H1 (cell line): ENCODE results near the gene TBC1D24. TPM values are rescaled to one million over a fixed set of nuclear protein-coding genes. Genes with fewer than 3 reads are reported as not detected.

Experiments used
- CTCF ChIA-PET: fragments of 300-600 bp; sonication (Branson Sonifier 250); formaldehyde crosslinking; loops from one replicate; lab custom pipeline; 2021; ENCODE audit not compliant: partially characterized antibody; lab: Charles Lee
- POLR2A ChIA-PET: fragments of 300-600 bp; sonication (Branson Sonifier 250); formaldehyde crosslinking; loops from one replicate; lab custom pipeline; 2021; ENCODE audit warnings: inconsistent platforms; ENCODE audit not compliant: partially characterized antibody; lab: Charles Lee
- DNase-seq, 2 experiments: peaks; one replicate each; pipeline versions ENCODE4 v3.0.0 to v3.0.0-alpha.2; 2010 to 2022; ENCODE audit warnings: low spot score in 2 of 2, low read depth in 1 of 2, mixed read lengths in 1 of 2
- FAIRE-seq: peaks from 2 replicates; lab custom pipeline; 2011; peaks lifted over from hg19 to GRCh38; lab: Jason Lieb, UNC
- H2AFZ ChIP-seq: 2 replicates; pipeline ENCODE4 v1.8.1; 2012; ENCODE audit warnings: low read length, inconsistent platforms
- H2AK5ac ChIP-seq: 2 replicates; pipeline ENCODE4 v1.6.1; 2013; ENCODE audit warnings: low read depth, low read length
- H2BK120ac ChIP-seq: replicated peaks from 2 replicates; pipeline ENCODE3; 2013; ENCODE audit warnings: low read depth, low read length, inconsistent platforms
- H2BK12ac ChIP-seq: 2 replicates; pipeline ENCODE4 v1.6.1; 2013; ENCODE audit warnings: low read depth, low read length
- H2BK15ac ChIP-seq: 2 replicates; pipeline ENCODE4 v1.6.1; 2013; ENCODE audit warnings: low read length
- H2BK20ac ChIP-seq: 2 replicates; pipeline ENCODE4 v1.6.1; 2013; ENCODE audit warnings: low read length
- H2BK5ac ChIP-seq: 2 replicates; pipeline ENCODE4 v1.6.1; 2013; ENCODE audit warnings: low read depth, low read length
- H3K14ac ChIP-seq: 2 replicates; pipeline ENCODE4 v1.6.1; 2013; ENCODE audit warnings: inconsistent platforms; ENCODE audit not compliant: insufficient read length
- H3K18ac ChIP-seq: 2 replicates; pipeline ENCODE4 v1.6.1; 2013; ENCODE audit warnings: low read length; ENCODE audit errors: extremely low read depth
- H3K23ac ChIP-seq: 2 replicates; pipeline ENCODE4 v1.6.1; 2013; ENCODE audit warnings: inconsistent platforms; ENCODE audit not compliant: insufficient read length
- H3K23me2 ChIP-seq: 2 replicates; pipeline ENCODE4 v1.6.1; 2013; ENCODE audit warnings: low read depth, low read length
- H3K27ac ChIP-seq: 2 replicates; pipeline ENCODE4 v1.6.1; 2011; ENCODE audit warnings: low read depth, low read length, inconsistent platforms
- H3K27me3 ChIP-seq, 4 experiments: replicated peaks in 1 of 4; 1 replicate in 1 of 4; 2 replicates in 3 of 4; pipeline versions ENCODE4 v1.6.1 to v1.8.1; 2011 to 2013; ENCODE audit warnings: low read length in 3 of 4, mild to moderate bottlenecking in 3 of 4, inconsistent platforms in 2 of 4, mixed read lengths in 2 of 4, moderate library complexity in 1 of 4; ENCODE audit not compliant: control insufficient read depth in 3 of 4, insufficient read depth in 3 of 4; ENCODE audit errors: extremely low read depth in 1 of 4
- H3K36me3 ChIP-seq, 4 experiments: 2 replicates each; pipeline versions ENCODE4 v1.6.1 to v1.8.1; 2011 to 2013; ENCODE audit warnings: mild to moderate bottlenecking in 4 of 4, low read length in 3 of 4, moderate library complexity in 2 of 4, control low read depth in 1 of 4, inconsistent platforms in 1 of 4; ENCODE audit not compliant: insufficient read depth in 4 of 4, control insufficient read depth in 2 of 4
- H3K4ac ChIP-seq: replicated peaks from 2 replicates; pipeline ENCODE3; 2013; ENCODE audit warnings: low read length, low read depth, mixed read lengths, inconsistent platforms; ENCODE audit not compliant: insufficient read length
- H3K4me1 ChIP-seq, 4 experiments: replicated peaks in 1 of 4; 1 replicate in 1 of 4; 2 replicates in 3 of 4; pipeline versions ENCODE4 v1.6.1 to v1.8.1; 2011 to 2013; ENCODE audit warnings: low read length in 3 of 4, inconsistent platforms in 2 of 4, mixed read lengths in 1 of 4; ENCODE audit not compliant: insufficient read depth in 4 of 4, control insufficient read depth in 3 of 4
- H3K4me2 ChIP-seq, 2 experiments: 2 replicates each; pipeline versions ENCODE4 v1.6.1 to v1.8.1; 2011 to 2013; ENCODE audit warnings: low read depth in 2 of 2, low read length in 2 of 2, control low read depth in 1 of 2, inconsistent platforms in 1 of 2, mild to moderate bottlenecking in 1 of 2; ENCODE audit not compliant: insufficient read depth in 1 of 2
- H3K4me3 ChIP-seq, 4 experiments: fragments of 200-600, 300-600 bp in 1 of 4; sonication (generic), shearing (Covaris generic), sonication (Bioruptor Twin) in 1 of 4; 2 replicates each; pipeline versions ENCODE4 v1.5.1 to v1.8.1; 2011 to 2016; ENCODE audit warnings: low read length in 4 of 4, low read depth in 3 of 4, control low read depth in 2 of 4, inconsistent platforms in 2 of 4, mild to moderate bottlenecking in 2 of 4, mixed read lengths in 1 of 4, moderate library complexity in 1 of 4; ENCODE audit not compliant: insufficient read depth in 2 of 4; ENCODE audit errors: extremely low read depth in 1 of 4
- H3K56ac ChIP-seq: replicated peaks from 2 replicates; pipeline ENCODE3; 2013; ENCODE audit warnings: low read depth, mild to moderate bottlenecking, mixed read lengths, low read length, inconsistent platforms; ENCODE audit not compliant: insufficient read length
- H3K79me1 ChIP-seq: 2 replicates; pipeline ENCODE4 v1.6.1; 2013; ENCODE audit warnings: low read depth, low read length, control low read depth
- H3K79me2 ChIP-seq, 2 experiments: 2 replicates each; pipeline versions ENCODE4 v1.6.1 to v1.8.1; 2012 to 2013; ENCODE audit warnings: low read length in 2 of 2, mild to moderate bottlenecking in 2 of 2, inconsistent platforms in 1 of 2; ENCODE audit not compliant: insufficient read depth in 2 of 2, control insufficient read depth in 1 of 2
- H3K9ac ChIP-seq, 4 experiments: replicated peaks in 1 of 4; 1 replicate in 1 of 4; 2 replicates in 3 of 4; pipeline versions ENCODE4 v1.6.1 to v1.8.1; 2011 to 2013; ENCODE audit warnings: low read depth in 3 of 4, low read length in 3 of 4, control low read depth in 2 of 4, mild to moderate bottlenecking in 2 of 4, moderate library complexity in 2 of 4, inconsistent platforms in 1 of 4; ENCODE audit errors: extremely low read depth in 1 of 4
- H3K9me3 ChIP-seq, 2 experiments: 2 replicates each; pipeline versions ENCODE4 v1.6.1 to v1.8.1; 2012 to 2013; ENCODE audit warnings: mild to moderate bottlenecking in 2 of 2, moderate library complexity in 2 of 2, control low read depth in 1 of 2, inconsistent platforms in 1 of 2, low read depth in 1 of 2, low read length in 1 of 2, mixed read lengths in 1 of 2; ENCODE audit not compliant: insufficient read depth in 2 of 2
- H4K20me1 ChIP-seq, 2 experiments: replicated peaks in 1 of 2; 2 replicates each; pipeline versions ENCODE3 to v1.8.1; 2011 to 2013; ENCODE audit warnings: inconsistent platforms in 2 of 2, low read length in 2 of 2, mild to moderate bottlenecking in 1 of 2; ENCODE audit not compliant: insufficient read depth in 2 of 2, control insufficient read depth in 1 of 2
- H4K5ac ChIP-seq: 2 replicates; pipeline ENCODE4 v1.6.1; 2013; ENCODE audit warnings: low read length, low read depth, mixed read lengths, inconsistent platforms; ENCODE audit not compliant: insufficient read length
- H4K8ac ChIP-seq: 2 replicates; pipeline ENCODE4 v1.8.0; 2013; ENCODE audit warnings: mild to moderate bottlenecking, moderate library complexity, low read length, inconsistent platforms; ENCODE audit not compliant: insufficient read depth; ENCODE audit errors: extremely low read depth
- H4K91ac ChIP-seq: replicated peaks from 2 replicates; pipeline ENCODE3; 2013; ENCODE audit warnings: low read length, mixed read lengths, inconsistent platforms; ENCODE audit not compliant: insufficient read length
- CREB1 ChIP-seq: IDR thresholded peaks from 2 replicates; pipeline ENCODE4 v1.6.1; 2012; ENCODE audit warnings: inconsistent platforms
- EGR1 ChIP-seq: IDR thresholded peaks from 2 replicates; pipeline ENCODE4 v1.6.1; 2011; ENCODE audit warnings: low read depth, low read length, borderline replicate concordance
- POLR2AphosphoS5 ChIP-seq: IDR thresholded peaks from 2 replicates; pipeline ENCODE4 v1.6.1; 2011; ENCODE audit warnings: low read depth, low read length
- POU5F1 ChIP-seq: IDR thresholded peaks from 2 replicates; pipeline ENCODE4 v1.6.1; 2011; ENCODE audit warnings: low read depth, mild to moderate bottlenecking, low read length, moderate library complexity
- SIN3A ChIP-seq, 2 experiments: IDR thresholded peaks in 1 of 2; conservative IDR thresholded peaks in 1 of 2; 2 replicates each; pipeline ENCODE4 v1.6.1; 2011 to 2012; ENCODE audit warnings: low read length in 2 of 2, improper control_type of control experiment in 1 of 2, low read depth in 1 of 2, mild to moderate bottlenecking in 1 of 2
- WGBS, 2 experiments: shearing (Covaris generic) in 1 of 2; methylation state at CpG; one replicate each; pipeline versions ENCODE4 v1.1.6 to v1.1.7; 2013 to 2015; ENCODE audit warnings: low lambda C conversion rate in 2 of 2, mixed read lengths in 2 of 2, inconsistent platforms in 1 of 2, low coverage in 1 of 2, missing lambda C conversion rate in 1 of 2; ENCODE audit not compliant: insufficient replicate concordance in 2 of 2, insufficient coverage in 1 of 2, insufficient read length in 1 of 2; ENCODE audit errors: extremely low coverage in 1 of 2, missing lambda C conversion rate in 1 of 2; 5-methylcytosine and 5-hydroxymethylcytosine counted together
- polyA plus RNA-seq, 7 experiments: library from polyadenylated mRNA; depleted of rRNA in 3 of 7; stranded (reverse) in 5 of 7; unstranded in 2 of 7; fragments of >200 nt in 5 of 7; fragments of 200-250 nt in 2 of 7; gene quantifications; 1 replicate in 5 of 7; 2 replicates in 1 of 7; 4 replicates in 1 of 7; pipeline versions ENCODE4 v1.2.1 to v1.2.3, GENCODE V29; 2011 to 2013; ENCODE audit warnings: missing spikeins in 2 of 7, mixed read lengths in 2 of 7
- total RNA-seq: library from RNA; stranded (reverse); fragmentation: NEBNext Ultra II Directional; extraction: Animal tissue kit (Norgen Biotek cat#: 25700); gene quantifications from 2 replicates; pipeline ENCODE4 v1.2.1, GENCODE V29; 2021

TBC1D24 gene
- total and polyA plus RNA-seq, 2 of the 8 experiments (the other 6 are each of a cell fraction or from before 2014, with no cell fraction given): 8.7 to 21.5 TPM

DNA sequence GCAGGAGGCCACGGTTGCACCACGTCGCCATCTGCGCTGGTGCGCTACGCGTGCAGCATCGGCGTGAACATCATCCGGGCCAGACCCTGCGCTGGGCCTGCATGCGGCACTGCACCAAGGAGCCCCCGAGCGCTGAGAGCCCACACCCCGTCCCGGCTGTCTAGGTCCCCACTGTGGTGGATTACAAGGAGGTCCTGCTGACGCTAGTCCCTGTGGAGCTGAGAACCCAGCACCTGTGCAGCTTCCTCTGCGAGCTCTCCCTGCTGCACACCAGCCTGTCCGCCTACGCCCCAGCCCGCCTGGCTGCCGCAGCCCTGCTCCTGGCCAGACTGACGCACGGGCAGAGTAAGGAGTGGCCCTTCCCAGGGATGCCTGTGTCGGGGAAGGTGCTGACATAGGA, 25.8 kb upstream of the TBC1D24 start:
- H2AK5ac ChIP-seq: no peak overlapping the region
- H4K91ac ChIP-seq: no peak overlapping the region
- peaks cover 12 to 22% of the 10 kb centered on the region in 2 experiments for H4K20me1 ChIP-seq
- no peak overlapping the region for H3K4ac ChIP-seq
- H3K18ac ChIP-seq: no peak overlapping the region
- H3K4me1 ChIP-seq: no peaks in the 10 kb centered on the region
- H3K14ac ChIP-seq: no peak overlapping the region
- FAIRE-seq (no peak), DNase-seq (no peak)
- H4K8ac ChIP-seq: no peak overlapping the region
- no peak overlapping the region for H2AFZ ChIP-seq
- no peak overlapping the region for H2BK15ac ChIP-seq
- ChIA-PET CTCF (interaction anchor here (0.7 to 1.1 kb wide), 2 partner anchors 11 to 34 kb away, joined by 3 to 5 read pairs; partner anchors contain the start of gene TEDC2), POLR2A (interaction anchor here (1.6 to 1.7 kb wide), 3 partner anchors 10 to 191 kb away, joined by 5 to 7 read pairs (median 5); partner anchors contain the start of gene TEDC2)
- no peak overlapping the region for H3K4me2 ChIP-seq
- H3K79me1 ChIP-seq: no peaks in the 10 kb centered on the region; the same call in 1 of the 2 replicates
- no peak overlapping the region for H3K56ac ChIP-seq
- H2BK120ac ChIP-seq: no peak overlapping the region
- H3K36me3 ChIP-seq: peaks cover 47 to 77% (median 71%) of the 10 kb centered on the region in 4 experiments
- H3K23ac ChIP-seq: no peak overlapping the region
- no peaks in the 10 kb centered on the region for H3K9me3 ChIP-seq
- H3K27ac ChIP-seq: no peak overlapping the region
- H2BK12ac ChIP-seq: no peak overlapping the region
- no peaks in the 10 kb centered on the region for H3K27me3 ChIP-seq
- no peaks in the 10 kb centered on the region for H3K79me2 ChIP-seq
- H2BK20ac ChIP-seq: no peak overlapping the region
- no peak overlapping the region for H3K4me3 ChIP-seq
- 97% methylated on average over 22 of the region's 25 CpGs; no CpG with 5 or more reads in 1 of the 2 experiments for WGBS, 2 experiments
- H2BK5ac ChIP-seq: no peak overlapping the region
- no peaks in the 10 kb centered on the region for H3K23me2 ChIP-seq
- H4K5ac ChIP-seq: no peak overlapping the region
- H3K9ac ChIP-seq: no peak overlapping the region
- TF ChIP-seq POLR2AphosphoS5 (0 out of 2 replicates have a peak, but pooled peaks have one; percentile 39), SIN3A (conservative IDR thresholded peaks at IDR 0.05 in 1 of 2, IDR thresholded peaks at IDR 0.05 in 1 of 2; ENCODE audit: low read depth in 1 of 2, low read length in 2 of 2) (no peak), CREB1 (no peak), EGR1 (no peak), POU5F1 (no peak)
